Subcutaneous adipose tissue (tissue), 4 donors: ENCODE data around the gene PRELID3B. TPM values are rescaled to one million over a fixed set of nuclear protein-coding genes. Genes with fewer than 3 reads are reported as not detected.

ENCODE experiments used
- CTCF ChIP-seq: fragments of 450-650 bp; IDR thresholded peaks from one replicate; pipeline ENCODE4 v1.5.1; 2016; ENCODE audit warnings: low read depth, mild to moderate bottlenecking, control low read depth, antibody characterized with exemption, moderate library complexity
- total RNA-seq, 4 donors: library from RNA; depleted of rRNA; stranded (reverse); fragments of >200 nt; gene quantifications; one replicate each; pipeline ENCODE4 v1.1.0, GENCODE V29; 2016

PRELID3B gene
- total RNA-seq, 4 donors from 2014 or later = 39.2 to 83.2 (median 46.3) TPM

- TF ChIP-seq CTCF = no peak
Measured at GRCh38 chr20:59018817-59019216, 23.8 kb downstream of the PRELID3B start.

GRCh38 chr20:59017493-59018231 is 24.9 kb downstream of the PRELID3B start:
- no peak for TF ChIP-seq CTCF

GRCh38 chr20:59016795-59017492 is 25.6 kb downstream of the PRELID3B start:
- TF ChIP-seq CTCF = no peak

GRCh38 chr20:59015812-59016711 is 26.5 kb downstream of the PRELID3B start:
- no peak for TF ChIP-seq CTCF

GRCh38 chr20:59015411-59015810 is 27.2 kb downstream of the PRELID3B start:
- TF ChIP-seq CTCF = no peak

GRCh38 chr20:59014680-59015389 is 27.8 kb downstream of the PRELID3B start:
- TF ChIP-seq CTCF = no peak
